GM23338 (cell line): ENCODE measurements around the gene TTLL13.

Experiments
- CREB1 ChIP-seq: fragments of 250-450 bp; sonication (Bioruptor Pico); IDR thresholded peaks from 2 replicates; pipeline ENCODE4 v1.5.0; 2020; ENCODE audit warnings: low read depth, mild to moderate bottlenecking, moderate library complexity
- CTCF ChIP-seq, 2 experiments: fragments of 200-600 bp in 1 of 2; sonication (generic) in 1 of 2; conservative IDR thresholded peaks; 2 replicates each; pipeline versions ENCODE4 v1.5.1 to v1.6.1; 2016 to 2017; ENCODE audit warnings: antibody characterized with exemption in 2 of 2, low read depth in 2 of 2, mild to moderate bottlenecking in 2 of 2, moderate library complexity in 1 of 2
- ETS1 ChIP-seq: IDR thresholded peaks from 2 replicates; pipeline ENCODE4 v1.6.1; 2016; ENCODE audit warnings: antibody characterized with exemption
- EZH2 ChIP-seq: fragments of 200-600 bp; sonication (generic); IDR thresholded peaks from one replicate; pipeline ENCODE4 v1.8.0; 2017; ENCODE audit warnings: antibody characterized with exemption, mild to moderate bottlenecking, low read depth; ENCODE audit not compliant: unreplicated experiment
- EZH2phosphoT487 ChIP-seq: fragments of 200-600 bp; sonication (generic); IDR thresholded peaks from one replicate; pipeline ENCODE4 v1.8.1; 2018; ENCODE audit warnings: antibody characterized with exemption; ENCODE audit not compliant: unreplicated experiment
- JUNB ChIP-seq: IDR thresholded peaks from one replicate; pipeline ENCODE4 v1.6.1; 2016; ENCODE audit warnings: antibody characterized with exemption; ENCODE audit not compliant: unreplicated experiment
- NANOG ChIP-seq: IDR thresholded peaks from 2 replicates; pipeline ENCODE4 v1.6.1; 2016; ENCODE audit warnings: antibody characterized with exemption, borderline replicate concordance
- POLR2AphosphoS5 ChIP-seq: IDR thresholded peaks from 2 replicates; pipeline ENCODE4 v1.6.1; 2016; ENCODE audit warnings: antibody characterized with exemption, low read depth
- REST ChIP-seq: IDR thresholded peaks from one replicate; pipeline ENCODE4 v1.6.1; 2018; ENCODE audit warnings: antibody characterized with exemption; ENCODE audit not compliant: unreplicated experiment
- ZNF114 ChIP-seq: fragments of 250-450 bp; sonication (Bioruptor Pico); IDR thresholded peaks from 2 replicates; pipeline ENCODE4 v1.5.0; 2020; ENCODE audit warnings: mild to moderate bottlenecking, moderate library complexity

- no peak for TF ChIP-seq CTCF (conservative IDR thresholded peaks at IDR 0.05; ENCODE audit: low read depth in 2 of 2)
- TF ChIP-seq REST: no peak
- TF ChIP-seq POLR2AphosphoS5: no peak
- no peak for TF ChIP-seq EZH2
- no peak for TF ChIP-seq EZH2phosphoT487
- TF ChIP-seq ZNF114: no peak
- no peak for TF ChIP-seq JUNB
- TF ChIP-seq ETS1: no peak
- TF ChIP-seq CREB1 (CRISPR knock-in tag): no peak
- no peak for TF ChIP-seq NANOG
Measured at GRCh38 chr15:90200534-90201129, 48.7 kb upstream of the TTLL13 start.
